ENCODE measurements around the gene COL13A1. TPM values are rescaled to one million over a fixed set of nuclear protein-coding genes. Genes with fewer than 3 reads are reported as not detected.

Gene COL13A1
- total RNA-seq, 3 donors from 2014 or later (not counting 1 experiment from before 2014, with no cell fraction given) = 5.2 to 22.0 (median 10.3) TPM

- H3K9me3 Mint-ChIP-seq = no peaks in the 10 kb centered on the region
- no peaks in the 10 kb centered on the region for H3K27me3 Mint-ChIP-seq (ENCODE audit: low read depth in 2 of 2)
- peaks cover 6 to 19% of the 10 kb centered on the region in 2 donors for H3K4me1 Mint-ChIP-seq
- no peak overlapping the region for H3K4me3 ChIP-seq (ENCODE audit: low read length)
- TF ChIP-seq, protein P1, sequence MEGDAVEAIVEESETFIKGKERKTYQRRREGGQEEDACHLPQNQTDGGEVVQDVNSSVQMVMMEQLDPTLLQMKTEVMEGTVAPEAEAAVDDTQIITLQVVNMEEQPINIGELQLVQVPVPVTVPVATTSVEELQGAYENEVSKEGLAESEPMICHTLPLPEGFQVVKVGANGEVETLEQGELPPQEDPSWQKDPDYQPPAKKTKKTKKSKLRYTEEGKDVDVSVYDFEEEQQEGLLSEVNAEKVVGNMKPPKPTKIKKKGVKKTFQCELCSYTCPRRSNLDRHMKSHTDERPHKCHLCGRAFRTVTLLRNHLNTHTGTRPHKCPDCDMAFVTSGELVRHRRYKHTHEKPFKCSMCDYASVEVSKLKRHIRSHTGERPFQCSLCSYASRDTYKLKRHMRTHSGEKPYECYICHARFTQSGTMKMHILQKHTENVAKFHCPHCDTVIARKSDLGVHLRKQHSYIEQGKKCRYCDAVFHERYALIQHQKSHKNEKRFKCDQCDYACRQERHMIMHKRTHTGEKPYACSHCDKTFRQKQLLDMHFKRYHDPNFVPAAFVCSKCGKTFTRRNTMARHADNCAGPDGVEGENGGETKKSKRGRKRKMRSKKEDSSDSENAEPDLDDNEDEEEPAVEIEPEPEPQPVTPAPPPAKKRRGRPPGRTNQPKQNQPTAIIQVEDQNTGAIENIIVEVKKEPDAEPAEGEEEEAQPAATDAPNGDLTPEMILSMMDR (IDR thresholded peaks at IDR 0.05) = no peak
- H3K36me3 Mint-ChIP-seq = no peaks in the 10 kb centered on the region
- no peaks in the 10 kb centered on the region for H3K4me1 ChIP-seq (ENCODE audit: control insufficient read depth, insufficient read depth, low read length)
- H3K4me3 Mint-ChIP-seq = no peak overlapping the region
- H3K27ac ChIP-seq (ENCODE audit: low read length) = no peak overlapping the region
- intact Hi-C loops (cut with micrococcal nuclease) = no loop called here
- H3K27me3 ChIP-seq (ENCODE audit: control insufficient read depth, insufficient read depth, low read length) = no peaks in the 10 kb centered on the region
- ATAC-seq (no peak), DNase-seq (no peak)
- no peaks in the 10 kb centered on the region for H3K9me3 ChIP-seq (ENCODE audit: control insufficient read depth, insufficient read depth, low read length)
- 91% methylated on average over 16 of the region's 16 CpGs for WGBS (ENCODE audit: insufficient coverage)
- H3K27ac Mint-ChIP-seq = no peak overlapping the region
- H3K36me3 ChIP-seq (ENCODE audit: control insufficient read depth, insufficient read depth, low read length) = no peaks in the 10 kb centered on the region
Measured at GRCh38 chr10:69862882-69863530, 61.3 kb downstream of the COL13A1 start.

GRCh38 chr10:69863580-69863979 is 61.9 kb downstream of the COL13A1 start:
- Histone ChIP-seq H3K27ac (ENCODE audit: low read length) (no peak overlapping the region), H3K4me3 (ENCODE audit: low read length) (no peak overlapping the region), H3K4me1 (ENCODE audit: control insufficient read depth, insufficient read depth, low read length) (no peaks in the 10 kb centered on the region), H3K27me3 (ENCODE audit: control insufficient read depth, insufficient read depth, low read length) (no peaks in the 10 kb centered on the region), H3K9me3 (ENCODE audit: control insufficient read depth, insufficient read depth, low read length) (no peaks in the 10 kb centered on the region), H3K36me3 (ENCODE audit: control insufficient read depth, insufficient read depth, low read length) (no peaks in the 10 kb centered on the region)
- Mint-ChIP-seq H3K36me3 (no peaks in the 10 kb centered on the region), H3K4me1 (peaks cover 6 to 19% of the 10 kb centered on the region in 2 donors), H3K27me3 (ENCODE audit: low read depth in 2 of 2) (no peaks in the 10 kb centered on the region), H3K27ac (peak overlapping the region in 1 of 2 donors; percentile 40), H3K9me3 (no peaks in the 10 kb centered on the region), H3K4me3 (no peak overlapping the region)
- TF ChIP-seq, protein P1 (IDR thresholded peaks at IDR 0.05) = no peak
- 84% methylated on average over 5 of the region's 5 CpGs for WGBS (ENCODE audit: insufficient coverage)
- ATAC-seq (no peak), DNase-seq (no peak)
- intact Hi-C loops (cut with micrococcal nuclease) = no loop called here

DNA sequence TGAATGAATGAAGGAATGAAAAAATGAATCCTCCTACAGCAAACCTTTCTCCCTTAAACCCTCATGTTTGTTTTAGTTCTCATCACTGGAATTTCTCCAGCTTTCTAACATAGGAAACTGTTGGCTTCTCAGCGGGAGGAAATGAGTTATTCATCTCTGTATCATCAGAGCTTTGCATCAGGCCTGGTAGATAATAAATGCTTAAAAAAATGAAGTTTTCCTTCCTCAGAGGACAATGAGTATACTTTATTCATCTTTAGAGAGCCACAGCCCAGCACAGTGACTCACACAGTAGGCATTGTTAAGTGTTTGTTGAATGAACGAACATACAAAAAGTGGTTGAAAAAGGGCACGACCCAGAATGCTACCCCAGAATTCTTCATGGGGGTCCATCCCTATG is 62.6 kb downstream of the COL13A1 start:
- Mint-ChIP-seq H3K27ac (no peak overlapping the region), H3K4me1 (peaks cover 6 to 26% of the 10 kb centered on the region in 2 donors), H3K27me3 (ENCODE audit: low read depth in 2 of 2) (no peaks in the 10 kb centered on the region), H3K36me3 (no peaks in the 10 kb centered on the region), H3K9me3 (no peaks in the 10 kb centered on the region), H3K4me3 (no peak overlapping the region)
- no peaks in the 10 kb centered on the region for H3K36me3 ChIP-seq (ENCODE audit: control insufficient read depth, insufficient read depth, low read length)
- H3K9me3 ChIP-seq (ENCODE audit: control insufficient read depth, insufficient read depth, low read length) = no peaks in the 10 kb centered on the region
- H3K4me1 ChIP-seq (ENCODE audit: control insufficient read depth, insufficient read depth, low read length) = no peaks in the 10 kb centered on the region
- H3K27me3 ChIP-seq (ENCODE audit: control insufficient read depth, insufficient read depth, low read length) = no peaks in the 10 kb centered on the region
- no peak overlapping the region for H3K4me3 ChIP-seq (ENCODE audit: low read length)
- intact Hi-C loops (cut with micrococcal nuclease) = no loop called here
- no peak overlapping the region for H3K27ac ChIP-seq (ENCODE audit: low read length)
- 76% methylated on average over 2 of the region's 3 CpGs for whole genome bisulfite sequencing (ENCODE audit: insufficient coverage)
- TF ChIP-seq, protein P1 (IDR thresholded peaks at IDR 0.05) = no peak
- DNase-seq (no peak), ATAC-seq (no peak)

- Mint-ChIP-seq H3K27me3 (ENCODE audit: low read depth in 2 of 2) (no peaks in the 10 kb centered on the region), H3K4me3 (no peak overlapping the region), H3K9me3 (no peaks in the 10 kb centered on the region), H3K27ac (peak overlapping the region in 1 of 2 donors; percentile 19), H3K4me1 (peaks cover 6 to 19% of the 10 kb centered on the region in 2 donors), H3K36me3 (no peaks in the 10 kb centered on the region)
- Histone ChIP-seq H3K27me3 (ENCODE audit: control insufficient read depth, insufficient read depth, low read length) (no peaks in the 10 kb centered on the region), H3K4me1 (ENCODE audit: control insufficient read depth, insufficient read depth, low read length) (no peaks in the 10 kb centered on the region), H3K9me3 (ENCODE audit: control insufficient read depth, insufficient read depth, low read length) (no peaks in the 10 kb centered on the region), H3K4me3 (ENCODE audit: low read length) (no peak overlapping the region), H3K27ac (ENCODE audit: low read length) (no peak overlapping the region), H3K36me3 (ENCODE audit: control insufficient read depth, insufficient read depth, low read length) (no peaks in the 10 kb centered on the region)
- TF ChIP-seq, protein P1 (IDR thresholded peaks at IDR 0.05) = no peak
- DNase-seq = no peak
- intact Hi-C loops (cut with micrococcal nuclease) = no loop called here
- 80% methylated on average over 1 of the region's 1 CpG for WGBS (ENCODE audit: insufficient coverage)
- ATAC-seq = no peak
Measured at GRCh38 chr10:69865450-69865849, 63.7 kb downstream of the COL13A1 start.

All from natural killer cell (primary cell).